GM23338 (cell line): Measurements from ENCODE around the gene C6orf15. TPM values are rescaled to one million over a fixed set of nuclear protein-coding genes. Genes with fewer than 3 reads are reported as not detected.

ENCODE experiments used
- ATAC-seq: fragments of 200-7000 bp; cut with Tn5 transposase; 3 replicates; pipeline ENCODE4 v1.9.1; 2020
- DNase-seq: peaks from one replicate; pipeline ENCODE4 v3.0.0-alpha.2; 2015; ENCODE audit warnings: low spot score
- H2AFZ ChIP-seq: fragments of 200-600 bp; sonication (generic); 2 replicates; pipeline ENCODE4 v1.8.0; 2016; ENCODE audit warnings: antibody characterized with exemption, mild to moderate bottlenecking, moderate library complexity
- H3F3A ChIP-seq: fragments of 200-600 bp; sonication (generic); replicated peaks from 2 replicates; pipeline ENCODE4 v1.8.0; 2017; ENCODE audit warnings: antibody characterized with exemption, mixed run types, low read depth
- H3K27ac ChIP-seq: fragments of 200-600 bp; sonication (generic); 2 replicates; pipeline ENCODE4 v1.6.1; 2016; ENCODE audit warnings: low read depth
- H3K27me3 ChIP-seq: fragments of 200-600 bp; sonication (generic); 2 replicates; pipeline ENCODE4 v1.8.0; 2016; ENCODE audit warnings: mild to moderate bottlenecking, mixed run types, moderate library complexity; ENCODE audit not compliant: insufficient read depth
- H3K36me3 ChIP-seq: fragments of 200-600 bp; sonication (generic); 2 replicates; pipeline ENCODE4 v1.8.0; 2016; ENCODE audit warnings: mild to moderate bottlenecking; ENCODE audit not compliant: insufficient read depth
- H3K4me1 ChIP-seq: fragments of 200-600 bp; sonication (generic); 2 replicates; pipeline ENCODE4 v1.8.0; 2016; ENCODE audit warnings: mild to moderate bottlenecking, moderate library complexity; ENCODE audit not compliant: insufficient read depth
- H3K4me2 ChIP-seq: fragments of 200-600 bp; sonication (generic); 2 replicates; pipeline ENCODE4 v1.7.1; 2017; ENCODE audit warnings: mixed run types
- H3K4me3 ChIP-seq: fragments of 200-600 bp; sonication (generic); 2 replicates; pipeline ENCODE4 v1.6.1; 2016; ENCODE audit warnings: mixed run types
- H3K79me2 ChIP-seq: fragments of 200-600 bp; sonication (generic); replicated peaks from 2 replicates; pipeline ENCODE4 v1.8.0; 2017; ENCODE audit warnings: mild to moderate bottlenecking; ENCODE audit not compliant: insufficient read depth
- H3K9me2 ChIP-seq: fragments of 200-600 bp; sonication (generic); 2 replicates; pipeline ENCODE4 v1.8.0; 2017; ENCODE audit not compliant: insufficient read depth
- H4K20me1 ChIP-seq: fragments of 200-600 bp; sonication (generic); replicated peaks from 2 replicates; pipeline ENCODE4 v1.8.0; 2017; ENCODE audit warnings: mild to moderate bottlenecking; ENCODE audit not compliant: insufficient read depth
- H3K27ac Mint-ChIP-seq: 2 replicates; pipeline ENCODE4 v1.8.0; 2020; ENCODE audit warnings: inconsistent platforms, mild to moderate bottlenecking, moderate library complexity, mixed read lengths
- H3K27me3 Mint-ChIP-seq: 3 replicates; pipeline ENCODE4 v1.8.0; 2022; ENCODE audit warnings: low read depth, mild to moderate bottlenecking, moderate library complexity, mixed read lengths, inconsistent platforms; ENCODE audit not compliant: insufficient read depth, poor library complexity
- H3K36me3 Mint-ChIP-seq: 3 replicates; pipeline ENCODE4 v1.8.0; 2021; ENCODE audit warnings: low read depth, mild to moderate bottlenecking, inconsistent platforms, moderate library complexity, mixed read lengths
- H3K4me1 Mint-ChIP-seq: 3 replicates; pipeline ENCODE4 v1.8.0; 2020; ENCODE audit warnings: mild to moderate bottlenecking, inconsistent platforms, mixed read lengths
- H3K4me3 Mint-ChIP-seq: 3 replicates; pipeline ENCODE4 v1.8.0; 2021; ENCODE audit warnings: moderate library complexity, mild to moderate bottlenecking, inconsistent platforms, mixed read lengths
- H3K9me3 Mint-ChIP-seq: 3 replicates; pipeline ENCODE4 v1.8.0; 2020; ENCODE audit warnings: moderate library complexity, mild to moderate bottlenecking, inconsistent platforms, mixed read lengths
- CREB1 ChIP-seq: fragments of 250-450 bp; sonication (Bioruptor Pico); IDR thresholded peaks from 2 replicates; pipeline ENCODE4 v1.5.0; 2020; ENCODE audit warnings: low read depth, mild to moderate bottlenecking, moderate library complexity
- CTCF ChIP-seq, 2 experiments: fragments of 200-600 bp in 1 of 2; sonication (generic) in 1 of 2; conservative IDR thresholded peaks; 2 replicates each; pipeline versions ENCODE4 v1.5.1 to v1.6.1; 2016 to 2017; ENCODE audit warnings: antibody characterized with exemption in 2 of 2, low read depth in 2 of 2, mild to moderate bottlenecking in 2 of 2, moderate library complexity in 1 of 2
- ETS1 ChIP-seq: IDR thresholded peaks from 2 replicates; pipeline ENCODE4 v1.6.1; 2016; ENCODE audit warnings: antibody characterized with exemption
- EZH2 ChIP-seq: fragments of 200-600 bp; sonication (generic); IDR thresholded peaks from one replicate; pipeline ENCODE4 v1.8.0; 2017; ENCODE audit warnings: antibody characterized with exemption, mild to moderate bottlenecking, low read depth; ENCODE audit not compliant: unreplicated experiment
- EZH2phosphoT487 ChIP-seq: fragments of 200-600 bp; sonication (generic); IDR thresholded peaks from one replicate; pipeline ENCODE4 v1.8.1; 2018; ENCODE audit warnings: antibody characterized with exemption; ENCODE audit not compliant: unreplicated experiment
- JUNB ChIP-seq: IDR thresholded peaks from one replicate; pipeline ENCODE4 v1.6.1; 2016; ENCODE audit warnings: antibody characterized with exemption; ENCODE audit not compliant: unreplicated experiment
- NANOG ChIP-seq: IDR thresholded peaks from 2 replicates; pipeline ENCODE4 v1.6.1; 2016; ENCODE audit warnings: antibody characterized with exemption, borderline replicate concordance
- POLR2AphosphoS5 ChIP-seq: IDR thresholded peaks from 2 replicates; pipeline ENCODE4 v1.6.1; 2016; ENCODE audit warnings: antibody characterized with exemption, low read depth
- REST ChIP-seq: IDR thresholded peaks from one replicate; pipeline ENCODE4 v1.6.1; 2018; ENCODE audit warnings: antibody characterized with exemption; ENCODE audit not compliant: unreplicated experiment
- STAT1 ChIP-seq: IDR thresholded peaks from one replicate; pipeline ENCODE4 v1.6.1; 2016; ENCODE audit warnings: antibody characterized with exemption; ENCODE audit not compliant: unreplicated experiment
- ZNF114 ChIP-seq: fragments of 250-450 bp; sonication (Bioruptor Pico); IDR thresholded peaks from 2 replicates; pipeline ENCODE4 v1.5.0; 2020; ENCODE audit warnings: mild to moderate bottlenecking, moderate library complexity
- ZNF331 ChIP-seq: fragments of 250-450 bp; sonication (Bioruptor Pico); IDR thresholded peaks from 2 replicates; pipeline ENCODE4 v1.5.0; 2020; ENCODE audit warnings: low read depth, mild to moderate bottlenecking, moderate library complexity
- ZNF462 ChIP-seq: fragments of 250-450 bp; sonication (Bioruptor Pico); IDR thresholded peaks from 2 replicates; pipeline ENCODE4 v1.5.0; 2020; ENCODE audit warnings: mild to moderate bottlenecking, moderate library complexity
- polyA plus RNA-seq: library from polyadenylated mRNA; unstranded; fragments of >200 nt; fragmentation: Nextera tagmentation; extraction: Ambion mirVana; gene quantifications from 2 replicates; pipeline ENCODE4 v1.2.1, GENCODE V29; 2016
- total RNA-seq: library from RNA; depleted of rRNA; stranded (reverse); fragments of >200 nt; shearing (Covaris generic); gene quantifications from 2 replicates; pipeline ENCODE4 v1.2.3, GENCODE V29; 2014

C6orf15 gene
- total and polyA plus RNA-seq, 2 experiments from 2014 or later = not detected

- Histone ChIP-seq H3F3A (no peaks in the 10 kb centered on the region), H3K4me2 (no peak overlapping the region), H3K9me2 (peaks cover 7% of the 10 kb centered on the region; the same call in 1 of the 2 replicates), H4K20me1 (no peaks in the 10 kb centered on the region), H3K27me3 (no peaks in the 10 kb centered on the region), H3K27ac (no peak overlapping the region), H3K79me2 (no peaks in the 10 kb centered on the region), H3K4me3 (no peak overlapping the region), H3K4me1 (peaks cover 6% of the 10 kb centered on the region; the same call in 1 of the 2 replicates), H3K36me3 (no peaks in the 10 kb centered on the region), H2AFZ (no peak overlapping the region)
- DNase-seq (no peak), ATAC-seq (no peak)
- no peak overlapping the region for H3K4me3 Mint-ChIP-seq
- H3K4me1 Mint-ChIP-seq = peaks cover 21% of the 10 kb centered on the region
- H3K9me3 Mint-ChIP-seq = no peaks in the 10 kb centered on the region; the same call in 2 of the 3 replicates
- TF ChIP-seq EZH2phosphoT487 = no peak
- no peak for TF ChIP-seq ZNF462 (CRISPR knock-in tag)
- no peak for TF ChIP-seq JUNB
- TF ChIP-seq CREB1 = no peak
- TF ChIP-seq CTCF (conservative IDR thresholded peaks at IDR 0.05; ENCODE audit: low read depth in 2 of 2) = no peak
- TF ChIP-seq REST = no peak
- no peak for TF ChIP-seq STAT1
- no peak for TF ChIP-seq POLR2AphosphoS5
- TF ChIP-seq NANOG = no peak
- no peak for TF ChIP-seq EZH2
- TF ChIP-seq ETS1 = no peak
- TF ChIP-seq ZNF114 (CRISPR knock-in tag) = no peak
- no peak for TF ChIP-seq ZNF331 (CRISPR knock-in tag)
- H3K27ac Mint-ChIP-seq = no peak overlapping the region
- H3K36me3 Mint-ChIP-seq = no peaks in the 10 kb centered on the region; the same call in 2 of the 3 replicates
- peaks cover 11% of the 10 kb centered on the region for H3K27me3 Mint-ChIP-seq
These were observed 4.4 kb upstream of the C6orf15 start for GRCh38 chr6:31116661-31117385.
